Germinal center (tissue), 1 donor: ENCODE measurements around the gene TOM1L1.
A peak's percentile ranks its signal among the peaks of the same experiment; 100 is the strongest.

ENCODE experiments used
- DNase-seq: peaks from one replicate; pipeline ENCODE4 v3.0.0; 2012; ENCODE audit warnings: mixed read lengths, low spot score

The TOM1L1 gene

DNA sequence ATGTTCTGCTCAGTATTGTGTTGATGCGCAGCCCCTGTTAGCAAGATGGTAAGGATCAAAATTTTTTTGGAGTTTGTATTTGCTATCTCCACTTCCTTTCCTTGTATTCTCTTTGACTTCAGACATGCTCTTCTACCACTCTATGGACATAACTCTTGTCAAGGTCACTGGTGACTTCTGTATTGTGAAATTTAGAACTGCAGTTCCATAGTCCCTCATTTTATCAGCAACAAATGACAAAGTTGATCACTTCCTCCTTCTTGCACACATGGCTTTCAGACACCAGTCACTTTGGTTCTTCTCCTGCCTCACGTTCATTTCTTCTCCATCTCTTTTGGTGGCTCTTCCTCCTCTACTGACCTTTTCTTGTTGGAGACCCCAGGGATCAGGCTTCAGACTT lies 46.7 kb downstream of the TOM1L1 start:
- no peak for DNase-seq

DNA sequence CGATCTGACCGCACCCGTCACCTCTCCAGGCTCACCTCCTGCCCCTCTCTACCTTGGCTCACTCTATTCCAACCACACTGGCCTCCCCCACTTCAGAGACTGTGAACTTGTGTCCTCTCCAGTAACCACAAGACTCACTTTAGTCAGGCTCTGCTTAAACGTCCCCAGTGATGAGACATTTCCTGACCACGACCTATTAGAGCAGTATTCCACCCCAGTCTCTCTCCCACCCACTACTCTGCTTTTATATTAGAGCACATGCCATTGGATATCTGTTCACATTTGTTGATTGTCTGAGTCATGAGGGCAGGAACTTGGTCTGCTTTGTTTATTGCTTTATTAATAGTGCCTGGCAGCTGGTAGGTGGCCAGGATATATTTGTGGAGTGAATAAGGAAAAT lies 47.7 kb downstream of the TOM1L1 start:
- DNase-seq, result no peak

DNA sequence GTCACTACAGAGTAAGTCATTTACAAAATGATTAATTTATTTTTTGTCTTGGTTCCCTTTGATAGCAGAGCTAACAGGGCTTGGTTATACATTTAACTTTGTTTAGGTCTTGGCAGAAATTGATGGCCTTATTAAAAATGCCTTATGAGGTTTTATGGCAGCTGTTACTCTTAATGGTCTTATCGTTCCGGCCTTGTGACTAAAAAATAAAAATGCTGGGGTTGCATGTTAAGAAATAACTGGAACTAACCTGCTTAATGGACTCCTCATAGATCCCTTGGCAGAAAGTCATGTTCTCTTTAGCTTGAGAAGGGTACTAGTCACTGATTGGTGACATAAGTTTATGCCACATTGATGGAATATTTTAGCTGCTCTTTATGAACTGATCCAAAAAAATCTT lies 49.5 kb downstream of the TOM1L1 start:
- no peak for DNase-seq

DNA sequence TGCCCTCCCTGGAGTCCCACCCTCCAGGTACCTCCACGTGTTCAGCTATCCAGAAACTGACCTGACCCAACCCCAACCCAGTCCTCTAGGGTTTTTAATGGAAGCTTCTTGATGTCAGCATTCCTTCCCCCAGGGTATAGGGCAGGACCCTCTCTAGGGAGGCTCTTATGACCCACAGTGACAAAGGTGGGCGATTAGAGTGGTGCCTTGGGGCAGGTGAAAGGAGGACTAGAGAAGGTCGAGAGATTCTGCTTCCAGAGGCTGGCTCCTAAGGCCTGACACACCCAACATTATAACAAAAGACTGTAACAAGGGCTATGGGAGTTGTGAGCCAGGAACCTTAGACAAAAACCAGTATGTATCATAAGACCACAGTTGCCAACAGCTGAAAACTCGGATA lies 50.6 kb downstream of the TOM1L1 start:
- no peak for DNase-seq

DNA sequence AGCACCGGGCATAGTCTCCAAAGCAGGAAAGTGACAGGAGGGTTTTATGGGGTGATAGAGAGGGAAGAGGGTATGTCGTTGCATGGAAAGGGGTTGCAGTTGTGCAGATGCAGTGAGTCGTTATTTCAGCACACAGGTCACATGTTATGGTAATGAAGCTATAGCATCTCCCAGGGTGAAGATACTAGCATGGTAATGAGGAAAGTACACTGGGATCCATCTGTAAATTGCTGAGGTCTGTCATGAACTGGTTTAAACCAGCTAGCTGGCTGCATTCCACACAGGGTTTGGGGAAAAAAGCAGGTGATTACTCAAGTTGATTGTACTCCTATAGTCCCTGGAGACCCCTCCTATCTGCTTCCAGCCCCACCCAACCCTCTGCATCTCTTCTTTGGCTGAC lies 56.1 kb downstream of the TOM1L1 start:
- DNase-seq, result no peak

DNA sequence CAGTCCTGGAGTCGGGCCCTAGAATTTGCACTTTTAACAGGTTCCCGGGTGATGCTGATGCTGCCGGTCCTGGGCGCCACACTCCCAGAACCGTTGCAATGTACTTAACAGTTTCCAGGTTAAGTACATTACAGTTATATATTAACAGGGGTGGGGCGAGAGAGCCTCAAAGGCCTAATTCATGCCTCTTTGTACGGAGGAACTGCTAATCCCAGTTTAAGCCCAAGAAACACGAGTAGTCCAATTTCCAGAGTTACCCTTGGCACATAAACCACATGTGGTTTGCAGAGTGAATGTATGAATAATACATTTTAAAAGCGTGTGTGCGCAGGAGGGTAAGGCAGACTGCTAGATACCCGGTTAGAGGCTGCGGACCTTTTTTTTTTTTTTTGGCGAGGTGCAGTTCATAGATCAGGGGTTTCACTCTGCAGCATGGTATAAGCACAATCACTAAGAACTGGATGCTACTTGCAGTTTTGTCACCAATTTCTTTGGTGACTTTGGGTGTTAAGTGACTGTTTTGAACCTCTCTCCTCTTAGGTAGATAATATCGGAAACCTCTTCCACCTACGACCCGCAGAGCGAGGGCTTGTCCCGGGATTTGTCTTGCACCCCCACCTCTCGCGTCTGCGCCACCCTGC lies 67.1 kb downstream of the TOM1L1 start:
- peak; percentile 39 for DNase-seq

DNA sequence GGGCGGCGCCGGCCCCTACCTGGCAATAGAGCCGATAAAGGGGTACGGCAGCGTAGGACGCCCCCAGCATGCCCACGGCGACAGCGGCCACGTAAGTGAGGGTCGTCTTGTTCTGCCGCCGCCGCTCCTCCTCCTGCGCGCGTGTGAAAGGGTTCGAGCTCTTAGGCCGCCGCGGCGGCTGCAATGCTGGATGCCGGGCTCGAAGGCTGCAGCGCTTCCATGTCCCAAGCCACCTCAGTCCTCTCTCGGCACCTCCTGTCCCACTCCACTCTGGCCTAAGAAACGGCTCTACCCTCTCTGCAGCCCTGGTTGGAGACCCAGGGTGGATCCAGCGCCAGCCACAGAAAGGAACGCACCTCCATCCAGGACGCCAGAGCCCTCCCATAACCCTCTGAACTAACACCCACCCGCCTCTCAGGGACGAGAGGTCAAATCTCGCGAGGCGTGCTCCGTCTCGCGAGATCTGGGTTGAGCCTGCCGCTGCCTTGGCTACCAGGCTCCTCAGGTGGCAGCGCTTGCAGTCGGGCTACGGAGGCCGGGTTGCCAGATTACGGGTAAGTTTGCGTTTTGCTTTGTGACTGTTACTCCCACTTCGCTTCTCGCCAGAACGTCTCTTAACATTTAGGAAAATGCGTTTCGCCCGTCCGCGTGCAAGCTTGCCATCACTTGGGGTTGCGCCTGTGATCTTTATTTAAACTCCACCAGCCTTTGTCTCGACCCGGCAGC lies 67.8 kb downstream of the TOM1L1 start, which contains the start of the genes COX11 and STXBP4:
Gene COX11 (minus strand): TSS at position 393 of the 726 bp plus-strand sequence. CDS start 8 bp downstream, at position 385.
Gene STXBP4 (plus strand): TSS at position 504 of the 726 bp plus-strand sequence. CDS start 17,455 bp downstream, outside the sequence.
- DNase-seq, result peak; percentile 87

DNA sequence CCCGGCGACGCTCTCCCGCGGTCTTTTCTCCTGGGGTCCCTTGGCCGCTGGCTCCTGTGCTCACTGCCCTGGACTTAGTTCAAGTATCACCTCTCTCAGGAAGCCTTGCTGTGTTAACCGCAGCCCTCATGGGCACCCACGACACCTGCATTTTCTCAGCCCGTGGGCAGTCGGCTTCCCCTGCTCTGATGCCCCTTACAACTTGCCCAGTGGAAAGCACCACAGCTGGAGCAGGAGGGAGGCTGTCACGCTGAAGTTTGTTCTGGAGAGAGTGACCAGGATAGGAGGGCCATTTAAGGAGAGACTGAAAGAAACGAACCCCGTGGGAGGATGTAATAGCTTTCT lies 68.3 kb downstream of the TOM1L1 start:
- DNase-seq, result no peak

DNA sequence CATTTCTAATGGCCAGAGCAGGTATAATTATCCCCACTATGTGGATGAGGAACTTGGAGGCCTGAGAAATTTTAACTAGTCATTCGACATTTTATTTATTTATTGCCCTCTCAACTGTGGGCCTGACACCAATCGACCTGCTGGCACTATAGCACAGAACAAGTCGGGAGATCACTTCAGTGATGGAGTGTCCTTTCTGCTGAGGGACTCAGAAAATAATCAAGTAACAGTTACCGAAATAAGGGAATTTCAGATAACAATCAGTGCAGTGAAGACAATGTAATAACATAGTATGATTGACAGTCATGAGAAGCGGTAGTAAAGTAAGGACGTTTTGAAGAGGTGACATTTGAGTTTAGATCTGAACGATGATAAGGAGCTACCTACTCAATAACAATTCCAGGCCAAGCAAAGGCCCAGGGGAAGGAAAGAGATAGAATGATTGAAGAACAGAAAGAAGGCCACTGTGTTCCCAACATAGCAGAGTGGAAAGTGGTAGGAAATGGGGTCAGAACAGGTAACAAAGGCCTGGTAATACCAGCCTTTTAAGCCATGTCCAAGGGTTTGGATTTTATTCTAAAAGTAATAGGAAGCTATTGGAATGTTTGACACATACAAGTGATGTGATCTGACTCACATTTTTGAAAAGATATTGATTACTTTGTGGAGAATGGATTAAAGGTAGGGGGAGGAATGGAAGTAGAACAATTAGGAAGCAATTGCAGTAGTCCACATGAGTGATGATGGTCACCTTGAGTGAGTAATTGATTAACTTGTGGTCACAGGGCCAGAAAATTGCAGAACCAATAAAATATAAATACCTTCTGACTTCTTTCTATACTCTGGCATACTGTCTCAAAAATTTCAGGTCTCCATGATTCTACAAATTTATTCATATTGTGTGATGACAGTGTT lies 69.3 kb downstream of the TOM1L1 start:
- no peak for DNase-seq

DNA sequence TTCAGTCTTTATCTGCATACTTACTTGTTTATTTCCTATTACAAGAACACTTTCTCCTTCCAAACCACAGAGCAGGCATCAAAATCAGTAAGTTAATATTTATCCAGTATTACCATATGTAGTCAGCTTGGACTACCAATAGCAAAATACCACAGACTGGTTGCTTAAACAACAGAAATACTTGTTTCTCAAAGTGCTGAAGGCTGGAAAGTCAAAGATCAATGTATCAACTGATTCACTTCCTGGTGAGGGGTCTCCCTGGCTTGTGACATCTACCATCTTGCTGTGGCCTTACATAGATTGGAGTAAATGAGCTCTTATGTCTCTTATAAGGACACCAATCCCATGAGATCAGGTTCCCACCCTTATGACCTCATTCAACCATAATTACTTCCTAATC lies 70.5 kb downstream of the TOM1L1 start:
- no peak for DNase-seq

DNA sequence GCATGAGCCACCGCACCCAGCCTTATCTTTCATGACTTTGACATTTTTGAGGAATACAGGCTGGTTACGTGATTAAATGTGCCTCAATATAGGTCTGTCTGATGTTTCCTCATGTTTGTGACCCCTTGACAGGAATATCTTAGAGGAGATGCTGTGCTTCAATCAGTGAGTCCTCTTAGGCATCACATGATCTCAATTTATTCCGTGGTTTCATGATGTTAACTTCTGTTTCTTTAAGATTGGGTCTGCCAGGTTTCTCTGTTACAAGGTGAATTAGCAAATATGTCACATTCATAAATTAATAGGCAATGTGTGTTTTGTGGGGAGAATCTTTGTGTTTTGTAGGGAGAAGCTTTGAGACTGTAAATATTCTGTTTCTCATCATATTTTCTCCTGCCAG lies 71.2 kb downstream of the TOM1L1 start:
- no peak for DNase-seq

DNA sequence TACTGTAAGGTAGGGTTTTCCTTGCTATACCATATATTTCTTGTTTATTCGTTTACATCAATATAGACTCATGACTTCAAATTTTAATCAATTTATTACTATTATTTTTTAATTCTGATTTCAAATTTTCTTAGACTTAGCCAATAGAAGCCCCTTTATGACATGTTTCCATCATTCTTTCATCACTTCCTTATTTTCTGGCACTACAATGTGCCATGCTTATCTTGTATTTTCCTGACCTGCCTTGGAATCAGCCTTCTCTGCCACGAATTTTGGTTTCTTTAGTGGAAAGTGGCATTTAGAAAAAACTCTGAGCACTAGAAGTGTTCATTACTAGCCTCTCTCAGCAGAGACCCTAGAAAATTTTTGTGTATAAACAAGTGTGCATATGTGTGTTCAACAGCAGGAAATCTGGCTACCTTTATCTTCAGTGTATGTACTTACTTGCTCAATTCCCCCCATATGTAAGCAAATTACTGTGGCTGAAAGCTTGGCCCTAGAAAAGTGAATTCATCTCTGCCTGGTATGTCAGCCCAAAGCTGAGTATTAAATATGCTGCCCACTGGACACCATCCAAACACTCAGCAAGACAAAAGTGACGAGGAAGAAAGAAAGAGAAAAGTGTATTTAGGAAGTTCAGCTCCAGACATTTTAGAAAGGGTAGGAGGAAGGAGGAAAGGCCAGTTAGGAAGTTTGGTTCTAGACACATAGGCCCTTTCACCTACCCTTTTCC lies 71.9 kb downstream of the TOM1L1 start:
- no peak for DNase-seq

DNA sequence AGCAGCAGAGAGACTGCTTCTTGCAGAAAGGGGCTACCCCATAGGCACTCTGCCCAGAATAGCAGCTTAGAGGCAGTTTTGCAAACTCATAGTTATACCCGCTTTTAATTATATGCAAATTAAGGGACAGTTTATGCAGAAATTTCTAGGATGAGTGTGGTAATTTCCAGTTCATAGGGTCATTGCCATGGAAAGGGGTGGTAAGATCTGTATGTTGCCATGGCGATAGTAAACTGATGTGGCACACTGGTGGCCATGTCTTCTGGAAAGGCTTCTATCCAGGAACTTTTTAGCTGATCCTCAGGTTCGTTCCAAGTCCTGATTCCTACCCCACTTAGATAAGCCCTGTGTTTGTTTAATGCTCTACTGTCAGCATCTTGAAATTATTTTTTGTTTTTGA lies 74.1 kb downstream of the TOM1L1 start:
- no peak for DNase-seq

DNA sequence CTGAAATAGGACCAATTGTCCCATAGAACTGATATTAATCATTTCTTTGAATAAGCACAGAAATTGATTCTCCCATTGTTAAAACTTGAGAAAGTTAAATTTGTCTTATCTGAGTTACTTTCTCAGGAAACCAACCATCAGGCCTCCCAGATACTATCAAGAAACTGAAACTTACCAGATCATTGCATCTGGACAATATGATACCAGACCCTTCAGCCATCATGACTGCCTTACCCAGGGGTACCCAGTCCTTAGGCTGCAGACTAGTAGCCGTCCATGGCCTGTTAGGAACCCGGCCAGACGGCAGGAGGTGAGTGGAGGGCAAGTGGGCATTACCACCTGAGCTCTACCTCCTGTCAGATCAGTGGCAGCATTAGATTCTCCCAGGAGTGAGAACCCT lies 75.7 kb downstream of the TOM1L1 start:
- no peak for DNase-seq

DNA sequence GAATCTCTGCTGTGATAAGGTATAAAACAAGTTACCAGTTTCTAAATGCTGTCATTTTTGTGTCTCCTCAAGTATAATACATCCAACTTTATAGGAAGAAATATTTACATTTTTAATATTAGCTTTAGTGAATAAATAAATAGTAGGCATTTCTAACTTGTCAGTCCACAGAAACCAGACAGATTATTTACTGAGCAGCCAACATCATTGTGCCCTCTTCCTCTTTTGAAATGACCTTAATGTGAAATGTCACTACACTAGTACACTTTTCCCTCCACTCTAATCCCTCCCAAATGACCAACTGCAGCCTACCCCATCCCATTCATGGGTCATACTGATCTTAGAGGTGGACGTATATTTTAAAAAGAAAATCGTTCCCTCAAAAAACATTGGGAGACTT lies 77.1 kb downstream of the TOM1L1 start:
- DNase-seq, result no peak

DNA sequence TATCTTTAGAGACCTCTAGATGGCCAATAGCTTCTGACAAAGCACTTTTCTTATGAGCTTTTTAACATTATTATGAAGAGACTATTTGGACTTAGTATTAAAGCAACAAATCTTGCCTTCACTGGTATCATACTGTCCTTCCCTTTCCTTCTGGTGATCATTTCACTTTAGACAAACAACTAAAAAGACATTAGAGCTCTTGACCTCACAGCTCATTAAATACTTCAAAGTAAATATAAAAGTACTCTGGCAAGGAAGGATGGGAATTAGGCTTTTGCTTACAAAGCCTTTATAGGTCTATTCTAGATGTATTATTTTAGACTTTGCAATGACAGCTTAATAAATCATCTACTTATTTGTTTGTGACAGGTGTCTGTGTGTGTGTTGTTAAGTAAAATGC lies 79.0 kb downstream of the TOM1L1 start:
- no peak for DNase-seq

DNA sequence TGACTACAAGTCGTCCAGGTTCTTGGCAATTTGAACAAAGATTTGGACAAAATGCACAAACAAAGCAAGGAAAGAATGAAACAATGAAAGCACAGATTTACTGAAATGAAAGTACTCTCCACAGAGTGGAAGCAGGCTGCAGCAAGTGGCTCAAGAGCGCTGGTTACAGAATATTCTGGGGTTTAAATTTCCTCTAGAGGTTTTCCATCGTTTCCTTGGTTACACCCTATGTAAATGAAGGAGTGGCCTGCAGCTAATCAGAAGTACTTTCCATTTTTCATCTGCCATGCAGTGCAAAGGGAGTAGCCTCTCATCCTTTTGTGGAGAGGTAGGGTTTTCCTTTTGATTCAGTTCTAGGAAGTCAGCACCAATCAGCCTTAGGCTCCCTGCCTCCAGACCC lies 79.7 kb downstream of the TOM1L1 start:
- DNase-seq, result no peak

DNA sequence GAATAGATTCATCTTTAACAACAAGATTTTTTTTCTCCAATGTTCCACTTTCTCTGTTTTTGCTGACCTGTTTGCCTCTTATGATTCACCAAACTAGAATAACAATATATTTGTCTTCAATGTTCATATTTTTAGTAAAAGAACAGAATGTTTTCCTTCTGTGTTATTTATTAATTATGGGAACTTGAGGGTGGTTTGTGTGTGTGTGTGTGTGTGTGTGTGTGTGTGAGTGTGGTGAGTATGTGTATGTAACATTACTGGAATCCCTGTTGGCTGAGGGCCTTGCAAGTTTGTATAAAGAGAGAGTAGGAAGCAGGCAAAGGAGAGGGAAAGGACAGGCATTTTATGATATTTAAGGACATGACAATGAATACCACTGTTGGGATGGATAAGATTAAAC lies 81.7 kb downstream of the TOM1L1 start:
- no peak for DNase-seq

DNA sequence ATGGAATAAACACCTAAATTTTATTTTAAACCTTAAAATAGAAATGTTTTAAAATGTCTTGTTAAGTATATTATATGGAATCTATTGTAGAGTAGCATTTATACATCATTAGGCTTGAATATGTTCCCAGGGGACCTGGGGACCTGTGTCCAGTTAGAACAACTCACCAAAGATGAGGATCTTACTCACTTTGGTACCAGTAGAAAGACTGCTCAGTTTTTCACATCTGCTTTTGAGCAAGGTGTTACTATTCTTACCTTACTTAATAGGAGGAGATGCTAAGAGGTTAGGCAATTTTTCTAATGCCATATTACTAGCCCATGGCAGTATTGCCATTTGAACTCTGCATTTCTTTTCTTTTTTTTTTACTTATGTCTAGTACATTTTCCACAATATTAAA lies 82.6 kb downstream of the TOM1L1 start:
- no peak for DNase-seq

DNA sequence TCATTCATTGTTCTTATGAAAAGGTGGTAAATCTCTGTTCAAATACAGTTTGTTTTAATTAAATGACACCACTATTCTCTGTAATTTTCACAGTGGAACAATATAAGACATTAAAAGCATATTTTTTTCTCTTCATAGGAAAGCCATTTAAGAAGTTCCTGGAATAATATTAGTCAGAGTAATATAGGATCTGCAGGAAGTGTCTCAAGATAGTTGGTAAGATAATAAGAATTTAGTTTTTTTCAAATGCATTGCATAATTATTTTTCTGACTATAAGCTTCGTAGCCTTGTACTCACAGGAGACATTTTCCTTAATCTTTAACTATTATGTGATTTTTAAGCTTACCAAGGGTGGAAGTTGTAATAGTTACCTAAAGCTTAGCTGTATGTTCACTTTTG lies 84.8 kb downstream of the TOM1L1 start:
- no peak for DNase-seq

DNA sequence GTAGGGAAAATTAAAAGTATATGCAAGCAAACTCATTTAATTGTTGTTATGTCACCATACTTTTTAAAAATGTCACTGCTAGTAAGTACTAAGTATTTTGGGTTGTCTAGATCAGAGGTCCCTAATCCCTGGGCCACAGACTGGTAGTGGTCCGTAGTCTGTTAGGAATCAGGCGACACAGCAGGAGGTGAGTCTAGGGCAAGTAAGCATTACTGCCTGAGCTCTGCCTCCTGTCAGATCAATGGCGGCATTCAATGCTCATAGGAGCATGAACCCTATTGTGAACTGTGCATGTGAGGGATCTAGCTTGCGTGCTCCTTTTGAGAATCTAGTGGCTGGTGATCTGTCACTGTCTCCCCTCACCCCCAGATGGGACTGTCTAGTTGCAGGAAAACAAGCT lies 89.5 kb downstream of the TOM1L1 start:
- DNase-seq, result no peak

DNA sequence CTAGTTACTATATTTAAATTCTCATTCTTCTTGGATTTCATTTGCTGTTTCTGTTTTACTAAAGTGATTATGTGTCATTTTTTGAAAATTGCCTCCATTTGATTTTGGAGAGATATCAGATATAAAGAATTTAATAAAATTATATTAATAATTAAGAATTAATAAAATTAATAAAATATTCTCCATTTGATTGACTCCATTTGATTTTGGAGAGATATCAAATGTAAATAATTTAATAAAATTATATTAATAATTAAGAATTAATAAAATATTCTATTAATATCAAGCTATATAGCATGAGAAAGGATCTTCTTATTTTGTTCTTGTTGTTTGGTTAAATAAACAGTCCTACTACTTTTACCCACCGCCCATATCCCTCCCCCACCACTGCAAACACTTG lies 90.9 kb downstream of the TOM1L1 start:
- no peak for DNase-seq
